Suprapubic skin (tissue), 4 donors: ENCODE data around the gene NLRC3.

Source experiments
- CTCF ChIP-seq, 2 donors: fragments of 200-600 bp in 1 of 2; fragments of 450-650 bp in 1 of 2; sonication (generic) in 1 of 2; IDR thresholded peaks; one replicate each; pipeline ENCODE4 v1.5.1; 2016 to 2019; ENCODE audit warnings: antibody characterized with exemption in 2 of 2, mild to moderate bottlenecking in 1 of 2, moderate library complexity in 1 of 2
- EP300 ChIP-seq: sonication (generic); formaldehyde crosslinking; IDR thresholded peaks from one replicate; pipeline ENCODE4 v1.6.1; 2017; ENCODE audit warnings: antibody characterized with exemption
- POLR2A ChIP-seq, 2 donors: fragments of 450-650 bp; IDR thresholded peaks; one replicate each; pipeline ENCODE4 v1.6.1; 2017; ENCODE audit warnings: antibody characterized with exemption in 2 of 2, mild to moderate bottlenecking in 2 of 2, moderate library complexity in 2 of 2
- POLR2AphosphoS5 ChIP-seq, 3 donors: sonication (generic); formaldehyde crosslinking; IDR thresholded peaks; one replicate each; pipeline ENCODE4 v1.6.1; 2017; ENCODE audit warnings: antibody characterized with exemption in 3 of 3

- TF ChIP-seq CTCF (IDR thresholded peaks at IDR 0.05) (no peak), POLR2AphosphoS5 (IDR thresholded peaks at IDR 0.05) (no peak), POLR2A (IDR thresholded peaks at IDR 0.05) (no peak), EP300 (no peak)
Measured at GRCh38 chr16:3625911-3626732, 48.9 kb upstream of the NLRC3 start.
